GM15510 (cell line): ENCODE measurements around the gene SHH.

Source experiments
- POLR2A ChIP-seq: IDR thresholded peaks from 3 replicates; pipeline ENCODE4 v1.6.1; 2011; ENCODE audit warnings: borderline replicate concordance; ENCODE audit not compliant: insufficient read length; ENCODE audit errors: extremely low read depth

SHH gene

DNA sequence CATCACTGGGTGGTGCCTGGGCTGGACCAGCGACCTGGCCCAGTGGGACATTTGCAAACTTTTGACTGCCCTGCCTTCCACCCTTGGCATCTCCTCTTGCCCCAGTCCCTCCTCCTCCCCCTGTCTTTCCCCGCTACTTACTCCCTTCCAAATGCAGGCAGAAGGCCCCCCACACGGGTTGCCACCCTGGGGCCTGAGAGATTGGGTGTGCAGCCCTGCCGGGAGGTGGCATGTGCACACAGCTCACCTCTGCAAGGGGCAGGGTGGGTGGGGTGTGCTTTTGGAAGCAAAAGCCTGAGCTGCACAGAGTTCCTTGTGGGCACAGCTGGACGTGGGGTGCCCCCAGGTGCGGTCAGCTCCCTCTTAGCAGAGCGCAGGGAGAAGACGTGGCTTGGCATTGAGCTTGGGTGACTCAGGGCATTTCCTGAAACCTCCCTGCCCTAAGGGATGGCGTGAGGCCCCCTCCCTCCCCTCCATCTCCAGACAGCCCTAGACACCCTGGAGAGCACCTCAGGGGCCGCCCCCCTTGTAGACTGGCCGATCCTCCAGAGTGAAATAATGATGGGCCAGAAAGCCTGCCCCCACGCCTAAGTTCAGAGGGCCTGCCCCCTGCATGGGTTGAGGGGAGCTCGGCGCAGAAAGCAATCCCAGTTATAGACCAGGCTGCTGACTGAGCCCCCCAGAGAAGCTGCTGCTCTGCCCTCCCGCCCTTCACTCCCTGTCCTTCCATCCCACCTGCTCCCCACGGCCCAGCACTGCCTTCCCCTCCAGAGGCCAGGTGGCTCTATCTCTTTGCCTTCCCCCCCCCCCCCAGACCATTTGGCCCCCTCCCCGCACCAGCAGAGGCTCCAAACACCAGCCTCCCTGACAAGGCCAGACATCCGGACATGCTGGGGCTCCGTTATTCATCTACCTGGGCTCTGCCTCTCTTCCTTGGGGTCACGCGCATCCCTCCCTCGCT, 2.3 kb upstream of the SHH start:
- TF ChIP-seq POLR2A, result no peak

DNA sequence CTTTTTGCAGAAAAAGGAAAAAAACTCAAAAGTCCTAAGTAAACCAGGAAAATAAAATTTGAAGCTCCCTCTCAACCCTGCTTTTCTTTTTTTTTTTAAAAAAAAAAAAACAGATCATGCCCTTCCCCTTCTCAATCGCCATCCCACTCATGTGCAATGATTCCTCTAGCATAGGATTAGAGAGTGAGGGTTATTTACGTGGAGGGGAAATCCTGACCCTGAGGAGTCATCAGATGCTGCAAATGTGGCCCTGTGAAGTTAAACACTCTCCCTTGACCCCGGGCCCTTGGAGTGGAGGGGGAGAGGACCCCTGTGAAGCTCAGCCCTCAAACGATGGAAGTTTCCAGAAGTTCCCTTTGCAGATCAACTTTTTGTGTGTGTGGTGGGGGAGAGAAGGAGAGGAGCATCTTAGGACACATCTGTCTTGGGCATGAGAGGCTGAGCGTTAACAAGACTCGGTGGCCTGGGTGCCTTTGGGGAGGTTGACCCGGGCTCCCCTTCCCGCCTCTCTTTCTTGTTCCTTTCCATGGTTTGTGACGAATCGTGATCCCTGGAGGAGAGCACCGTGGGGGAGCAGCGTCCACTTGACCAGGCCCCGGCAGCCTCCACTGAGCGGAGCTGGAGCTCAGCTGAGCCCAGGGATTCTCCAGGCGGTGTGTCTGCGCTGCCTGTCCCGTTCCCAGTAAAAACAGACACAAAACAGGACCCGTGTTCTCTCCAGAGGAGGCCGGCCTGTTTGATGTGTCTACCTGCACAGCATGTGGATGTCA, 1.5 kb upstream of the SHH start:
- TF ChIP-seq POLR2A, result no peak

DNA sequence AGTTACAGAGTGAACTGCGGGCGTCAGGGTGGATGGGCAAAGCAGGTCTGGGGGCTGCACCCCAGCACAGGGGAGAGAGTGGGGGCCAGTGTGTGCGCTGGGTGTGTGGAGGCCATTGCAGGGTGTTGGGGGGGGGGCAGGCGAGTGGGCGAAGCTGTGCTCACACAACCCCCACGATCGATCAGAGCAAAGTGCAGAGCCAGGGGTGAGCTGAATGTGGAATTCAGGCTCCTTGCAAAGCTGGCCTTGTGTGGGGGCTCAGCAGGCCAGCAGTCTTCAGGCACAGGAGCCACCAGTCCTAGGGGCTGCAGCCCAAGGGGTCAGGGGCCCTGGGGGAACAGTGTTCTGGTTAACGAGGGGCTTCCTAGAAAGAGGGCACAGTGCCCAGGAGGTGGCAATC, 862 bp upstream of the SHH start:
- TF ChIP-seq POLR2A, result no peak

DNA sequence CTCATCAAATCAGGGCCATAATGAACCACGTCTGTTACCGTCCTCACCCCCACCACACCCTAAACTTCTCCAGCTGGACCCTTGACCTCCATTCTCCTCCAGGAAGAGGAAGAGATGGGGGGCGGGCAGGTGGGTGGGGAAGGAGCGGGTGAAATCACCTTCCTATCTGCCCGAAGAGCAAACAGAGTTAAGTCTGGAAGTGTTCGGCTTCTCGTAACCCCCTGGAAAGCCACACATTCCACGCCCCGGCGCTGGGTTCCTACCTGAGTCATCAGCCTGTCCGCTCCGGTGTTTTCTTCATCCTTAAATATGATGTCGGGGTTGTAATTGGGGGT, 736 bp downstream of the SHH start:
- no peak for TF ChIP-seq POLR2A

DNA sequence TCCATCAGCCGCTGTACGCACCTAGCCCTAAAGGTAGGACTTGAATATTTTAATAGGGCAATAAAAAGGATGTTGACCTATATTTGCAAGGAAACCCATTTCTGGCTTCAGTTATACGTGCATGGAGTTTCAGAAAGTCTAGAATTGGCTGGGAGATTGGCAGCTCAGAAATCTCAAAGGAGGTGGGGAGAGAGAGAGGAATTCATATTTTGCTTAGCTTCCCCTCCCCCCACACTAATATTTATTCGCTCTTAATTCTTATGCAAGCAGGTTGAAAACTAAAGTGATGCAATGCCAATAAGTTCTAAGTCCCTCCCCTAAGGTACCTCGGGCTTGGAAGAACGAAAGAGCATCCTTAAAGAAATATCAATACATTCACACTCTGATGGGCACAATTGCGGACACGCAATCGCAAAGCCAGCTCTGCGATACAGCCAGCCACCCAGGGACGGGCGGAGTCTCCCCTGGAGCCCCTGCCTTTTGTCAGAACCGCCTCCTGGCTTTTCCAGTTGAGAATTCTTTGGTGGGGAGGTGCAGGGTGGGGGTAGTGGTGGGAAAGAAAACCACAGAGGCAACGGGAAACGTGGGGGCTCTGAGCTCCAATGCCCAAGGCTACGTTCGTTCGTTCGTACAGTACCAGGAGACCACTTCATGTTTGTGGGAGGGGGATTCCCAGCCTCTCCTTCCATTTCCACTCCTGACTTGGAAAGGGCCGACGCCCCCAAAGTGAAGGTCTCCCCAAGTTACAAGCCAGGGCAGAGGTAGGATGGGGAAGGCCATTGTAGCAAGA, 1.3 kb downstream of the SHH start:
- no peak for TF ChIP-seq POLR2A

DNA sequence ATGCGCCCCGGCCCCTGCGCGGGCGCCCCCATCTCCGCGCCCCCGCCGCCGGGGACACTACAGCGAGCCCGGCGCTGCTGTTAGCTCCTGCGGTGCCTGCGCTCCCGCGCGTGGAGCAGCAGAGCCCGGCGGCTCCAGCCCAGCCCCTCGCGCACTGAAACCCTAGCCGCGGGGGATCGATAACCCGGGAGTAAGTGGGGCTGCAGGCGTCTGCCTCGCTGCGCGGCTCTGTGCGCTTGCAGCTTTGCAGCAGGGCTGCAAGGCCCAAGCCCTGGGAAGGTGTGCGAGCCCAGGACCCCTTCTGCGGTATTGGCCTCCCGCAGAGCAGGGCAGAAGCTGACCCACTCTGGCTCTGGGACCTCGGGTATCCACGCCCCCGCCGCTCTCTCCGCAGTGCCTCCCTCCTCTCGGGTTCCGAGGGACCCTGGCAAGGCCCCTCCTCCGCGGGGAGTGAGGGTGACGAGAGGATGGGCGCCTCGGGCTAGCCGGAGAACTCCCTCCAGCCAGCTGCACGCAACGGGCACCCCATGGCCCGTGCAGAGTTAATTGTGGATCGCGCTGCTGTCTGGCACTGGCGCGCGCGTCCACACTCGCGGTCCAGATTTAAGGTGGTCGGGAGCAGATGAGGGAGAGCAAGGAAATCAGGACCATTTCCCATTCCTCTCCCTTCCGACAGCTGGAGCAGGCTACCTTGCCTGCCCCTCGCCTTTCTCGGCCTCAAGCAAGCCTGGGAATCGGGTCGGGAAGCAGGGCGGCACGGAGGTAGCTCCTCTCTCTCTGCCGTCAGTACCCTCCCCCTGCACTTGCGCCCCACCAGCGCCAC, 2.1 kb downstream of the SHH start:
- TF ChIP-seq POLR2A, result no peak

DNA sequence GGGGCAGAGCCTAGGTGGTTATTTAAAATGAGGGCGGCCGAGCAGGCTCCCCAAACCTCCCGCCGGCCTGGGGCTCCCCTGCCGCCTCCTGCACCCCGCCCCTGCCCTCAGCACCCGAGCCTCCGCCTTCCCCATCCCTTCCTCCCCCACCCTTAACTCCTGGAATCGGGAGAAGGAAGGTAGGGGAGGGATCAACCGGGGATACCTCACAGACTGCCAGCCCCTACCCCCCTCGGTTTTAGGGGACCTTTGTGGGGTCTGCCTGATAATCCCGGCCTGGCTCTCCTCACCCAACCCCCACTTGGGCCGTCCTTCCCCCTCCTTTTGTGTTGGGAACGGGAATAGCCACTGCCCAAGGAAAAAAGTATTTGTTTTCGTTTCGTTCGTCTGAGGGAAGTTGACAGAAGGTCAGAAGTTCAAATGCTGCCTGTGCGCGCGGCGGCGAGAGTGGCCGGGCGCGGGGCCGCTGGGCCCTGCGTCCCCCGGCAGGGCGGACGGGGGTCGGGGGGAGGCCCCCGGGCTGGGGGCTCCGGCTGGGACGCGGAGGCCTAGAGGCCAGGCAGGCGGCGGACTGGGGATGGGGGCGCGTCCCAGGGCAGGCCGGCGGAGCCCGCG, 2.8 kb downstream of the SHH start:
- TF ChIP-seq POLR2A, result no peak

DNA sequence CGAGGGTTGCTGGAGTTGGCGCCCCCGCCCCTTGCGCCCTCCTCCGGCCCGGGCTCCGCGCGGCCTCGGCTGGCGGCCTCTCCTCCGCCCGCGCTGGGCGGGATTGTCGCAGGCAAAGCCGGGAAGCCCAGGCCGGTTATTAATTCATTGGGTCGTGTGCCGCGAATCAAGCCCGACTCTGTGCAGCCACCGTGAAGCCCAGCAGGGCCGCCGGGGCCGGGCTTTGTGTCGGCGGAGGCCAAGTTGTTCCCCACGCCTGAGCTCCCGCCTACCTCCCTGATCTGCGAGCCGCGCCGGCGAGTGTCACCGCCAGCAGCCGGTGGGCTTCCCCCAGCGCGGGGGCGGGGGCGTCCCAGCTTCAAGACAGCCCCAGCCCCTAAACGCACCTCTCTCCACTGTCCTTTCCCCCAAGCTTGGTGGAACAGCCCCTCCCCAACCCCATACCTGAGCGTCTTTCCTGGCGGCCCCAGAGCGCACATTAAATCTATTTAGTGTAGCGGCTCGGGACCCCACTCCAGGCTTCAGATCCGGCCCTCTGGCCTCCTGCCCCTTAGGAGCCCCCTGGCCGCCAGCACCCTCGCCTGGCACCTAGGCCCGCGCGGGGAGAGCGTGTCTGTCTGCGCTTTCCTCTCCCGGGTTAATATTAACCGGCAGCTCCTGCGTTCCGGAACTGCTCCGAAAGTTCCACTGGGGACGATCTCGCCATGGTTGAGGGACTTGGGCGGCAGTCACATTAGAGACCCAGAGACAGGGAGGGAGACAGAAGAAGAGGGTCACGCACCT, 3.5 kb downstream of the SHH start:
- TF ChIP-seq POLR2A, result no peak

DNA sequence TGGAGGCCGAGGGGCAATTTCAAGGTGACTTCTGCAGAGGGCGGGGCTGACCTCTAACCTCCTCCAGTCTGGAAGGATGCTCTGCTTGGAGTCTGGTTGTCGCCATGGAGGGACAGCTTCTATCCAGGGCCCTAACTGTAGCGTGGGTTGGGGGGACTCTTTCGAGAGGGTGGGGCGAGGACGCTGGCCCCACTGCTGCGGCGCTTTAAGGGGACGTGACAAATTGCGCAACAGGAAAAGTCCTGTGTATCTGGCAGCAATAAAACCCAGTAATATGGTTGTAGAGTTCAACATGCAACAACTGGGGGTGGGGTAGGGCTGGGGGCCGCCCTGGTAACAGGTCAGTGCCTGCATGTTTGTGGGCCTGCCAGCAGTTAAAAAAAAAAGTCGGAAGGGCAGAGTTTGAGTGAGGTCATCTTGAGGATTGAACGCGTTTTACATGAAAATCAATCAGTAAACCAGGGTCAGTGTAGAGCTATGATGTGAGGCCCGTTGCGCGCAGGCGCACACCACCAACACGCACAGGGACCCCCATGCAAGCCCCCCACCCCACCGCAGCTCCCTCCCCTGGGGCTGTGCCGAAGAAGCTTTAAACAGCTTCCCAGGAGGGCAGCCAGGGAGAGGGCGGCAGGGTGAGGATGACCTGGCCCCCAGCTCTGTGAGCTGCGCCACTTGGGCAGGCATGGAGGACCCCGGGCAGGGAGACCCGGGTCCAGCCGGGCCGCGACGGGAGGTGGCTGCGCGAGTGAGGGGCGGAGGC, 4.3 kb downstream of the SHH start:
- no peak for TF ChIP-seq POLR2A

DNA sequence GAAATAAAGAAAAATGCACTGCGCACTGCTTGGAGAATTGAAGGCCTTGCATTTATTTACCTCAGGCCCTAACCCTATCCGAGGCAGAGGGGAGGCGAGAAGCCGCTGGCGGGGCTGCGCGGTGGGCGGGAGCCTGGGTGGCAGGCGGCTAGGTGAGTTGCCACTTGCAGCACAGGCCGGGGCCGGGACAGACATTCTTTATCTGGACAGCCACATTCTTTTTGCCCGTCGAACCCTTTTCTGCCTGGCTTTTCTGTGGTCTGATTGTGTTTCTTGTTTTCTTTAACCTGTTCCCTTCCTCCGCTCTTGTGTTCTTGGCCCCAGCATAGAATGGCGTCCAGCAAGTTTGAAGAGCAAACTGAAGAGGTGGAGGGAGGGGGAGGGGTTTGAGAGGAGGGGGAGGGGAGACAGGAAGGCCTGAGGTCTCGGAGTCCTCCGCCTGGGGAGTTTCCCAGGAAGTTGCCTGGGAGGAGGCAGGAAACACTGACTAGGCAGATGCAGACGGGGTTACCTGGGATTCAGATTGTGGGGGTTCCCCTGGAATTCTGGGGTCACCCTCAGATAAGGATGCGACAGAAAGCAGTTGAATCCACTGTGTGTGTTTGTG, 5.1 kb downstream of the SHH start:
- TF ChIP-seq POLR2A, result no peak

DNA sequence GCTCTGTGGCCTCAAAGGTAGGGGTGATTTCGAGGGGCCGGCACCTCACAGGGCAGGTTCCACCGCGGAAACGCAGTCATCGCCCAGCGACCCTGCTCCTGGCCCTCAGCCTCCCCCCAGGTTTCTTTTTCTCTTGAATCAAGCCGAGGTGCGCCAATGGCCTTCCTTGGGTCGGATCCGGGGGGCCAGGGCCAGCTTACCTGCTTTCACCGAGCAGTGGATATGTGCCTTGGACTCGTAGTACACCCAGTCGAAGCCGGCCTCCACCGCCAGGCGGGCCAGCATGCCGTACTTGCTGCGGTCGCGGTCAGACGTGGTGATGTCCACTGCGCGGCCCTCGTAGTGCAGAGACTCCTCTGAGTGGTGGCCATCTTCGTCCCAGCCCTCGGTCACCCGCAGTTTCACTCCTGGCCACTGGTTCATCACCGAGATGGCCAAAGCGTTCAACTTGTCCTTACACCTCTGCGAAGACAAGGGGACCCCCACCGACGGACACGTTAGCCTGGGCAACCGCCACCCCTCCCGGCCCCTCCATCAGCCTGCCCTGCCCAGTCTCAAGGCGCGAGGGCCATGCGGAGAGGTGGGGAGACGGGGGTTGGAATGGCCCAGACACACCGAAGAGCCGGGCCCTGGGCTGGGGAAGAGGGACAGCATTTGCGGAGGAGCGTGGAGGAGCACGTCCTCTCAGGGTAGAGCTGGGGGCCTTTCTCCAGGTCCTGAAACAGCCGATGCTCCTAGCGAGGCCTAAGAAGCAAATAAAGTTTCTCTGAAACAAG, 6.0 kb downstream of the SHH start:
- no peak for TF ChIP-seq POLR2A

DNA sequence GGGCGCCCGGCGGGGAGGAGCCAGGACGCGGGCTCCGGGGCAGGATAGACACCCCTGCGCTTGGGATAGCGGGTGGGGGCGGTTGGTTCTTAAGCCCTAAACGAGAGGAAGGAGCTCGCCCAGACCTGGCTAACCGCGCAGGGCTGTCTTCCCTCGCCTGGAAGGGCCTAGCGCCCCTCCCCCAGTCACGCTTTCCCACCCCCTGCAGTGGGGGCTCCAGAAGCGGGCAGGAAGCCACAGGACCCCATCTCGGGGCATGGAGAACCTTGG, 6.5 kb downstream of the SHH start:
- no peak for TF ChIP-seq POLR2A
